HG03432 (cell line): ENCODE data around the gene SIT1.
"Not testable (repeated sequence)": the region's sequence is repeated elsewhere in the genome, so short reads cannot be mapped to it uniquely, and the experiment has no call there.

Source experiments
- ATAC-seq: cut with Tn5 transposase; IDR thresholded peaks from one replicate; pipeline ENCODE4 v1.9.1; 2021; ENCODE audit warnings: mild to moderate bottlenecking, moderate library complexity; ENCODE audit not compliant: unreplicated experiment

SIT1 gene

DNA sequence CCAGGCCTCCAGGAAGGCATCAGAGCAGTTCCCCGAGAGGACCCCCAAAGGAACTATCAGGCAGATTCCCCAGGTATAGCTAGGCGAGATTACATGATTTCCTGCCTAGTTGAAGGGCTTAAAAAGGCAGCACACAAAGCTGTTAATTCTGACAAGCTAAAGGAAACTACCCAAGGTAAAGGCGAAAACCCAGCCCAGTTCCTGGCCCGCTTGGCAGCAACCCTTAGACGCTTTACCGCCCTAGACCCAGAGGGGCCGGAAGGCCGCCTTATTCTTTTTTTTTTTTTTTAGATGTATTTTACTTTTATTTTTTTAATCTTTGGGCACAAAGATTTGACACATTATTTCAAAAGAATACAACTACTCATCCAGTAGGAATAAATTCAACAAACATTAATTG is 12.0 kb downstream of the SIT1 start:
- ATAC-seq = not testable (repeated sequence)

DNA sequence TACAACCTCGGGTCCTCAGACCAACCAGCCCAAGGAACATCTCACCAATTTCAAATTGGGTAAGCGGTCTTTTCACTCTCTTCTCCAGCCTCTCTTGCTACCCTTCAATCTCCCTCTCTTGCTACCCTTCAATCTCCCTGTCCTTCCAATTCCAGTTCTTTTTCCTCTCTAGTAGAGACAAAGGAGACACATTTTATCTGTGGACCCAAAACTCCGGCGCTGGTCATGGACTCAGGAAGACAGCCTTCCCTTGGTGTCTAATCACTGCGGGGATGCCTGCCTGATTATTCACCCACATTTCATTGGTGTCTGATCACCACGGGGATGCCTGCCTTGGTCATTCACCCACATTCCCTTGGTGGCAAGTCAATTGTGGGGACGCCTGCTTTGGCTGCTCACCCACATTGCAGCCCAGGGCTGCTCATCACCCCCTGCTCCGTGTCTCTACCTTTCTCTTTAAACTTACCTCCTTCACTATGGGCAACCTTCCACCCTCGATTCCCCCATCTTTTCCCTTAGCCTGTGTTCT is 13.2 kb downstream of the SIT1 start:
- not testable (repeated sequence) for ATAC-seq

DNA sequence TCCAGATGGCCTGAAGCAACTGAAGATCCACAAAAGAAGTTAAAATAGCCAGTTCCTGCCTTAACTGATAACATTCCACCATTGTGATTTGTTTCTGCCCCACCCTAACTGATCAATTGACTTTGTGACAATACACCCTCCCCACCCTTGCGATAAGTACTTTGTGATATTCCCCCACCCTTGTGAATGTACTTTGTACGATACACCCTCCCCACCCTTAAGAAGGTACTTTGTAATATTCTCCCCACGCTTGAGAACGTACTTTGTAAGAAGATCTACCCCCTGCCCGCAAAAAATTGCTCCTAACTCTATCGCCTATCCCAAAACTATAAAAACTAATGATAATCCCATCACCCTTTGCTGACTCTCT is 13.9 kb downstream of the SIT1 start:
- not testable (repeated sequence) for ATAC-seq

DNA sequence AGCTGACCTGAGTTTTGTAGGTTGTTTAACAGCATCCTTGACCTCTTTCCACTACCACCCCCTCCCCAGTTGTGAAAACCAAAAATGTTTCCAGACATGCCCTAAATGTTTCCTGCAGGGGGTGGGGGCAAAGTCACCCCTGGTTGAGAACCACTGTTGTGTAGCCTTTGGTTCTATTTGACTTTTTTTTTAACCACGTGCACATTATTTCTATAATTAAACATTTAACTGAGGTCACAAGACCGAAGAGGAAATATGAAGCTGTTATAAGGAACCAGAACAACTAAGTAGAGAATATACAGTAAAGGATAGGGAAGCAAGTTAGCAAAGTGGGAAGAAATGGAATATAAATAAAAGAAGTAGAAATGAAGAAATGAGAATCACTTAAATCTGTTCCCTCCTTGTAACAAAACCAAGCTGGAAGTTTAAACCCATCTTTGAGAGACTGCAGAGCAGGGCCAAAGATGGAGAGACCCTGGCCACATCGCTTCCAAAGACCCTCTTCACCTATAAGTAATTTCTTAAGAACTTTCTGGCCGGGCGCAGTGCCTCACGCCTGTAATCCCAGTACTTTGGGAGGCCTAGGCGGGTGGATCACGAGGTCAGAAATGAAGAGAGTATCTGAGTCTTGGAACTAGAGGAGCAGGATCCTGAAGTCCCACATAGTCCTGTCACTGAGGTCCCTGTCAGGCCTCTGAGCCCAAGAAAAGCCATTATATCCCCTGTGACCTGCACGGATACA is 14.4 kb downstream of the SIT1 start:
- ATAC-seq = no peak

DNA sequence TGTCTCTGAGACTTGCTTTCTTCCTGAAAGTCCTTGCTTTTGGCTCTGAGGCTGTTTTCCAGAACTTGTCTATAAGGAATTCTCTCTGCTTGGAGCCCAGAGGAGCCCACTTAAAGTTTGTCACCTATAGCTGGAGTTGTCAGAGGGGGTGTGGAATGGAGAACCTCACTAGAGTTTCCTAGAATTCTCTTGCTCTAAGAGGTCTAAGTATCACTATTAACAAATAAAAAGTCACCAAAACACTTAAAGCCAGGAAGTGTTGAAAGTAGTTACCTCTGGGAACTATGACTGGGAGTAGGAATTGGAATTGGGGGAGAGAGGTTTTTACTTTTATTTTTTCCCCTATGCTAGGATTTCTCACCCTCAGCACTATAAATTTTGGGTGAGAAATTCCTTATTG is 15.0 kb downstream of the SIT1 start:
- ATAC-seq = no peak

DNA sequence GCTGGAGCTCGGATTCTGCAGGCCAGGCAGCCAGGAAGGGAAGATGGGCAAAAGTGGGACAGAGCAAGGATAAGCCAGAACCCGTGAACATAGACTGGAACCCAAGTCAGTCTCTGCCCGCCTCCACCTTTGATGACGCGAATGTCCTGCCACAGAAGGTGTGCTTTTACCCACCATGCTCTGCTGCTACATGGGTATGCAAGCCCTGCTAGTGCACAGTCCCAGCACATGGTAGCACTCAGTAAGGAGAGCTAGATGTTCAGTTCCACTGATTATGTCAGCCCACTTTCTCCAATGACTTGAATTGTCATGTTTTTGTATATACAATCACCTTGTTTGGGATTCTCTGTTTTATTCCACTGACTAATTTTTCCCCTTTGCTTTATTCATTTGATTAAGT is 21.1 kb downstream of the SIT1 start:
- no peak for ATAC-seq

DNA sequence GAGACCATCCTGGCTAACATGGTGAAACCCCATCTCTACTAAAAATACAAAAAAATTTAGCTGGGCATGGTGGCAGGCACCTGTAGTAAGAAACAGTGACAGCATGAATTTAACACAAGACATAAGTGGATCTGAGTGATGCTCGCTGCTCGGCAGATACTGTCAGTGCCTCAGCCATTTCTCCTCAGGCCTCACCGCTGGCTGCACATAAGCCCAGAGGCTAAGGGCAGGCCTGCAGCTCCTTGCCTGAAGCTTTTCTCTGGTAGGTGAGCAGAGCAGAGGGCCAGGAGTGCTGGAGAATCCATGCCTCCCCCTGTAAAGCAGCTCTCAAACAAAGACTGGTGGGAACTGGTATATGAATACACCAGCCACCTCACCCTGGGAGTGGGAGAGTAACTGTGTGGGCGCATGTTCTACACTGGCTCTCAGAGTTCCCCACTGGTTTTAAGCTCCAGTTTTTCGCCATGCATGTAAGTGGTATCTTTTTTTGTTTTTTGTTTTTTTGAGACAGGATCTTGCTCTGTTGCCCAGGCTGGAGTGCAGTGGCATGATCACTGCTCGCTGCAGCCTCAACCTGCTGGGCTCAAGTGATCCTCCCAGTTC is 22.2 kb downstream of the SIT1 start:
- no peak for ATAC-seq

DNA sequence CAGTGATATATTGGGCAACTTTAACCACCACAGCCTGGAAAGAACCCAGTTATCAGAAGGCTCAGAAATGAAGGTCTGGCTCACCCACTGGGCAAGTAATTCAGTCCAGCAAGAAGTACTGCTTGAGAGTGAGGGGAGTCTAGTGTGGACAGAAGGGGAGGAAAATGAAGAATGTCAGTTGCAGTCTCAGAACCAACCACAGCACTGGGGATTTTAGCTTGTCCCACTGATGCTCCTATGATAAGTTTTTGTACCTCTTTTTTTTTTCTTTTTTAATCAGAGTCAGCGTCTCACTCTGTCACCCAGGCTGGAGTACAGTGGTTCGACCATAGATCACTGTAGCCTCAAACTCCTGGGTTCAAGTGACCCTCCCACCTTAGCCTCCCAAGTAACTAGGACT is 23.2 kb downstream of the SIT1 start:
- no peak for ATAC-seq

DNA sequence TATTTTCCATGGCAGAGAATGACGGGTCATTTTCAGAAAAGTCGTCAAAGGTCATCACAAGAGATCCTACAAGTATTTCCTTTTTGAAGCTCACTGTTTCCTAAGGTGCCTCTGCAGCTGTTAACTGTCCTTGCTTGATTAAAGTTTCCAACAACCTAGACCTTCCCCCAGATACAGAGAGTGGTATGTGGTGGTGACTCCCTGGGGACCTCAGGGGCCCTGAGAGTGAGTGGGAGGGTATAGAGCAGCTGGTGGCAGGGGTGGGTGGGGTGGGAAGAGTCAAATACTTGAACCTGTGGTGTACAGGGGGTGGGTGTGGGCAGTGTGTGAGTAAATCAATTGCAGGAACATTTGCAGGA is 31.0 kb downstream of the SIT1 start:
- peak; percentile 60 for ATAC-seq

DNA sequence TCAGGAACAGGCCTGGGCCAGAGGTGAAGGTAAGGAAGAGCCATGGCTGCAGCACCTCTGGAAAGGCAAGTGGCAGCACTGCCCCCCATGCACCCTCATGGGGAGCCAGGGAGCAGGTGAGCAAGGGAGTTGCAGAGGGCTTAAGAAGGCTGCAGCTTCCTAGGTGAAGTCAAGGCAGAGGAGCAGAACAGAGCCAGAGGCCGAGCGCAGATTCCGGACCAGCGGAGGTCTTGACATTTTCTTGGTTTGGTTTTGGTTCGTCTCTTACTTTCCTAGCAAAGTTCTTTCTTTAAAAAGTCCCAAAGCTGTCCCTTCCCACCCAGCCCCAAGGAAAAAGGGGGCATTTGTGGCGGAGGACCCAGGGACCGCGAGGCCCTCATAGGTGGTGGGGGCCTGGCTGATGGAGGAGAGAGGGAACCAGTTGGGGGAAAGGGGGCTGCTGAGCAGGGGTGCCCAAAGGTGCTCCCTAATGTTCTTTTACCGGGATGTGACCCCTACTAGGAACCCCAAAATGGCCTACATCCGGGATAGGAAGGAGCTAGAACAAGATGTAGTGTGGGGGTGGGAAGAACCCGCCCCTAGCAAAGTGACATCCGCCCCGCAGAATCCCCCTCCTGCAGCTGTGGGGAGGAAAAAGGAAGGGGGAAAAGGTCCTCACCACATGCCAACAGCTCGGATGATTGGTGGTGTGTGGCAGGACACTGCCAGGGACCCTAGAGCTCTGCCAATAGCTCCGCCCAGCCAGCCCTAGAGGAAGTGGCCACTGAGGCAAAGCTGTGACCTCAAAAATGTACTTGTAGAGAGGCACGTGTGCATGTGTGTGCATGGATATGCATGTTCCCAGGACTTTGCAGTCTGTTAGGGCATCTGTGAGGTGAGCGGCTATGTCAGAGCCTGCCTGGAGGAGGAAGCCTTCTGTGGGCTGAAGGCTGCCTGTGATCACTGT is 31.6 kb downstream of the SIT1 start:
- ATAC-seq = peak; percentile 56

DNA sequence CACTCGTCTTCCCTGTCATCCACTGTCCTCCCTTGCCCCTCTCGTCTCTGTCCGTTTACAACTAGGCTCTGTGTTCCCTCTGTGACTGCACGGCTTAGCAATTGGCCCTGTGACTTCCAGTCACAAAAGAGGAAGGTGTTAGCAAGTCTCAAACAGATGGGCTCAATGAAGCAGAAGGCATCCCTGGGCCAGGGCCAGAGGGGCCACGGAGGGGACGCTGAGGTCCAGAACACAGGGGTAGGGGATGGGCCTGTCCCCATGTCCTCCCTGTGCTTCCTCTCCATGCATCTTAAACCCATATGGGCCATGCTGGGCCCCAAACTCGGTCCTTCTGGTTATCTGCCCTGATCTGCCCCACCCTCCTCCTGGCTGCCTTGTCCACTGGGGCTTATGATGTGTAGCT is 32.4 kb downstream of the SIT1 start, which contains the start of gene CD72:
TSS of gene CD72 (minus strand) at position 89 of the 403 bp plus-strand sequence. CDS start 110 bp downstream, outside the sequence.
- ATAC-seq = no peak

DNA sequence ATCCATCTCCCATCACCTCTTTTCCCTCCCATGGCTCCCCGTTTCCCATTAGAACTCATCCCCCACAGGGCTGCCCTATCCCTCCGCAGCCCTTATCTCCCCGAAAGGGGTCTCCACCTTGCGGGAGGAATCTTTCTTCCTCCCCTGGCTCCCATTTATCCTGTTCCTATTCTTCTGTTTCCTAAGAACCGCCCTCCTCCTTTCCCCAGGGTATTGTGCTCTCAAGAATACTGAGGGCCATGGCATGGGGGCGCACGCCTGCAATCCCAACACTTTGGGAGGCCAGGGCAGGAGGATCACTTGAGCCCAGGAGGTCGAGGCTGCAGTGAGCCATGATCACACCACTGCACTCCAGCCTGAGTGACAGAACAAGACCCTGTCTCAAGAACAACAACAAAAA is 33.2 kb downstream of the SIT1 start:
- no peak for ATAC-seq

DNA sequence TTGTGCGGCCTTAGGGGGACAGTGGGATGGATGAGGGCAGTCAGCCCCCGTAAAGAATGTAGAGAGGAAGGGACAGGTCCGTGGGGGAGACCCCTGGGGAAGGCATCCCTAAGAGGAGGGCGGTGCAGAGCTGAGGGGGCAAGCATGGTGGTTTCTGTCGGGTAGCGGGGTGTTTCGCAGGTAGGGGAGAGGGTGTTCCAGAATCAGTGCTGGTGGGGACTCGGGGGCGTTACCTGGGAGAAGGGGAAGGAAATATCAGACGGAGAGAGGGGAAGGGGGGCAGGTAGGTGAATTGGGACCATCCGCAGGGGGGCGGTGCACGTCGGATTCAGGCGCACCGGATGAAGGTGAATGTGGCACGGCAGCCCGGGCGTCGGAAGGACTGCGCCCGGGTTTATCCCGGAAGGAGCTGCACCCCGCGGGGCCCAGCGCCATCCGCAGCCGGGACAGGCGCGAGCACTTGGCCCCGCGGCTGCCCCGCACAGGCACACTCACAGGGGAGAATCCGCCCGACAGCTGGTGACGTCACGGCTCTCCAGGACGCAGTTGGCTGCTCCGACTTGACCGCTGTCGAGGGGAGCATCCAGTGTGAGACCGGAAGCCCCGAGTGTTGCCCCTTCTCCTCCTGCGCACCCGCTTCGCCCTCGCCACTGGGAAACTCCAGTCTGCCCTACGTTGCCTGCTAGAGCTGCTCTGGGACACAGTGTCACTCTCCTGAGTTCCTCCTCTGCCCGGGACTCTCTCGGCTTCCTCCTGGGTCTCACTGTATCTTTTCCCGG is 33.9 kb downstream of the SIT1 start:
- no peak for ATAC-seq

DNA sequence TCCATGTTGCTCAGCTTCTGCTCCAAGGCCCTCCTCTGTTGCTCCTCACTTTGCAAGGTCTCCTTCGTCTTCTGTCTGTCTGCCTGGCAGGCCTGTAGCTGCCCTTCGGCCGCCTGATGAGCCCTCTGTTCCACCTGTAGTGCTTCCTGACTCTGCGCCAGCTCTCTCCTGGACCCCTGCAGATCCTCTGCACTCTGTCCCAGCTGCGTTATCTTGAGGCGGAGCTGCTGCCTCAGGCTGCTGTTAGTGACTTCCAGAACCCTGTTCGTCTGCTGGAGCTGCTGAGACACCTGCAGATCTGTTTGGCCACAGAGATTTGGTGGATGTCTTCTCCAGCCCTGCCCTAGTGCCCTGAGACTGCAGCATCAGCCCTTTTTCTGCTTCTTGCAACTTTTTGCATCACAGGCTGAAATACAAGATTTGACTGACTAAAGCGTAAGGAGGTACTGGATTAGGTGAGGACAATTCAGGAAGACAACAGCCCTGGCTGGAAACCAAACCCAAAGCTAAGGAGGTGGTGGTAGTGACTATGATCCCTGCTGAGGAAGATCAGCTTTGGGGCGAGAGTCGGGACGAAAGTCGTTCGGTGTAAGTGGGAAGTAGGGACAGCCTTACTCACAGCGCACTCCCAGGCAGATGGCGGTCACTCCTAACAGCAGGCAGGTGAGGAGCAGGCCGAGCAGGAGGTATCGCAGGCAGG is 34.6 kb downstream of the SIT1 start:
- no peak for ATAC-seq

DNA sequence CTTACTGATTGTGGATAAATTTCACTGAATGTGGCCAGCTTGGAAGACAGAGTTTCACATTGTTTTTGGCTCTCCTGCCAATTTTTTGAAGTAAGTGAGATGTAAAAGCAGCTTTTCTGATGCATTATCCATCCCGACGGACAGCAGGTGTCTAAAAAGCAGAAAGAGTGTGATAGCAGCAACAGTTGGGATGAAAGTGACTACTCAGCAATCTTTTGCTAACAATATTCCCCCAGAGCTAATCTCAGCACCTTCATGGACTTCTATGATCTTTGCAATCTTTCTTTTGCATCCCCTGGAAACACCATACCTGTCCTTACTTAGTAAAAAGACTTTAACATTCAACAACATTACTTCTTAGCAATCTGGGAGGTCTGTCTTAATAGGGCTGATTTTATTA is 37.9 kb downstream of the SIT1 start:
- no peak for ATAC-seq

DNA sequence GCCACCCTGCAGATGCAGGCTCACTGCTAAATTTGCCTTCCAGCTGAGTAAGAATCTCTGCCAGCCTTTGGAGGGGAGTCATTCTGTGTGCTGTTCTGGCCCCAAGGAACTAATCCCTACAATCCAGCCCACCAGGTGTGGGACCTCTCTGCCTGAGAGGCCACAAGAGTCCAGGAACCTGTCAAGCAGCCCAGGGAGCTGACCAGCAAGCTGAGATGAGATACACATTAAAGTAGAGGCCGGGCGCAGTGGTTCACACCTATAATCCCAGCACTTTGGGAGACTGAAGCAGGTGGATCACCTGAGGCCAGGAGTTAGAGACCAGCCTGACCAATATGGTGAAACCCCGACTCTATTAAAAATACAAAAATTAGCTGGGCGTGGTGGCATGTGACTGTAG is 38.7 kb downstream of the SIT1 start:
- ATAC-seq = not testable (repeated sequence)

DNA sequence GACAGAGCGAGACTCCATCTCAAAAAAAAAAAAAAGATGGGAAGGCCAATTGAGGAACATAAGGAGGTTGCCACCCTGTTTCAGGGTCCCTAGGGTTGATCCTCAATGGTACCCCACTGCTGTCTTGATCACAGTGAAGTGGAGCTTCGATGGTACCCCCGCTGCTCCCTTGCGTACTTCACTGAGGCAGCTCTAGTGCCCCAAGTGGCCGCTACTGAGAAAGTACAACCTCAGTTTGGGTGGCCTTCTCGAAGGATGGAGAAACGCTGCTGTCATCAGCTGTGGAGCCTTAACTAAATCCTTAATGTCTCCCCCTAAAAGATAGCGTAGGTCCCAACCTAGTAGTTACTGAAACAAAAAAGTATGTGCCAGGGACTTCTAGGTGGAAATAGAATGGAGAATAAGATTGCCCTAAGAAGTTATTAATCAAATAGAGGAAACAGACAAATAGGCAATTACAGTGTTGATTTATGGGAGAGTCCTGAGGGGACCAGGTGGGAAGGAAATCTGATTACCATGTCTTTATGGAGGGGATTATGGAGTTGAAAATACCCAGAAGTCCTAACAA is 39.4 kb downstream of the SIT1 start:
- peak; percentile 76 for ATAC-seq

DNA sequence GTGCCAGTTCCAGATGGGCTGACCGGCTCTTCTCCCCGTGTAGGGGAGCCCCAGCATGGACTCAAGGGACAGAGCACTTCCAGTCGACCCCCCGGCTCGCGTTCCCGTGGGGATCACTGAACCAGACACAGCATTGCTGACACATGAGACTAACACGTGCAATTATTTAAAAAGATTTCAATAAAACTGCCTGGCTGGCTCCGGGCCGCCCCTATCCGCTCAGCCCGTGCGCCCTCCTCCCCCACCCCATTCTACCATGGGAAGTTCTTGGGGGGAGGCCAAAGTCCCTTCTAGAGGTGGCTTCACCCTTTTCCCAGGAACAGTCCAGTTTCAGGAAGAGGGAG is 40.9 kb downstream of the SIT1 start:
- no peak for ATAC-seq

DNA sequence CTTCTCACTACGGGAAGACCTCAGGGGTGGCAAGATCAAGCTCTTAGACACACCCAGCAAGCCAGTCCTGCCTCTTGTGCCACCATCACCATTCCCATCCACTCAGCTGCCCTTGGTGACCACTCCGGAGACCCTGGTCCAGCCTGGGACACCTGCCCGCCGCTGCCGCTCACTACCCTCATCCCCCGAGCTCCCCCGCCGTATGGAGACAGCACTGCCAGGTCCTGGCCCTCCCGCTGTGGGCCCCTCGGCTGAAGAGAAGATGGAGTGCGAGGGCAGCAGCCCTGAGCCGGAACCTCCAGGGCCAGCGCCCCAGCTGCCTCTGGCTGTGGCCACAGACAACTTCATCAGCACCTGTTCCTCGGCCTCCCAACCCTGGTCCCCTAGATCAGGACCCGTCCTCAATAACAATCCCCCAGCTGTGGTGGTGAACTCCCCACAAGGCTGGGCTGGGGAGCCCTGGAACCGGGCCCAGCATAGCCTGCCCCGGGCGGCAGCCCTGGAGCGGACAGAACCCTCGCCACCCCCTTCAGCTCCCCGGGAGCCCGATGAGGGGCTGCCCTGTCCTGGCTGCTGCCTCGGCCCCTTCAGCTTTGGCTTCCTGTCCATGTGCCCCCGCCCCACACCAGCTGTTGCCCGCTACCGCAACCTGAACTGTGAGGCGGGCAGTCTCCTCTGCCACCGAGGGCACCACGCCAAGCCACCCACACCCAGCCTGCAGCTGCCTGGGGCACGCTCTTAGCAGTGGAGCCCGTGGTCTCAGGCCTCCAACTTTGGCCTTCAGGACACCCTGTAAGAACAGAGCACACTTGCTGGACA is 41.5 kb downstream of the SIT1 start:
- no peak for ATAC-seq
